Measurements from ENCODE around the gene MIXL1. TPM values are rescaled to one million over a fixed set of nuclear protein-coding genes. Genes with fewer than 3 reads are reported as not detected.

MIXL1 gene
- total RNA-seq, 6 experiments from 2014 or later: 0.14 TPM; not detected in 5

DNA sequence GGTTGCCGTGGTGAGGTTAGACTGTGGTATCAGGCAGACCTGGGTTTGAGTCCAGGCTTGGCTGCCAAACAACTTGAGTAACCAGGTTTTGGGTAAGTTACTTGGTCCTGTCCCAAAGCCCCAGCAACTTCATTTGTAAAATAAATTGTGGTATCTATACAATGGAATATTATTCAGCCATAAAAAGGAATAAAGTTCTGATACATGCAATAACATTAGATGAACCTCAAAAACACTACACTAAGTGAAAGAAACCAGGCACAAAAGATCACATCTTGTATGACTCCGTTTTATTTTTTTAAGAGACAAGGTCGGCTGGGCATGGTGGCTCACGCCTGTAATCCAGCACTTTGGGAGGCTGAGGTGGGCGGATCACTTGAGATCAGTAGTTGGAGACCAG is 16.4 kb upstream of the MIXL1 start:
- TF ChIP-seq CTCF (IDR thresholded peaks at IDR 0.05): no peak
- no peaks in the 10 kb centered on the region for H3K36me3 Mint-ChIP-seq (ENCODE audit: low read depth)
- no peaks in the 10 kb centered on the region for H3K9me3 Mint-ChIP-seq
- H3K4me1 Mint-ChIP-seq (ENCODE audit: low read depth): no peaks in the 10 kb centered on the region
- H3K4me3 Mint-ChIP-seq: no peak overlapping the region
- no peak overlapping the region for H3K27ac Mint-ChIP-seq
- DNase-seq: no peak
- peaks cover 19% of the 10 kb centered on the region for H3K27me3 Mint-ChIP-seq (ENCODE audit: insufficient read depth)

DNA sequence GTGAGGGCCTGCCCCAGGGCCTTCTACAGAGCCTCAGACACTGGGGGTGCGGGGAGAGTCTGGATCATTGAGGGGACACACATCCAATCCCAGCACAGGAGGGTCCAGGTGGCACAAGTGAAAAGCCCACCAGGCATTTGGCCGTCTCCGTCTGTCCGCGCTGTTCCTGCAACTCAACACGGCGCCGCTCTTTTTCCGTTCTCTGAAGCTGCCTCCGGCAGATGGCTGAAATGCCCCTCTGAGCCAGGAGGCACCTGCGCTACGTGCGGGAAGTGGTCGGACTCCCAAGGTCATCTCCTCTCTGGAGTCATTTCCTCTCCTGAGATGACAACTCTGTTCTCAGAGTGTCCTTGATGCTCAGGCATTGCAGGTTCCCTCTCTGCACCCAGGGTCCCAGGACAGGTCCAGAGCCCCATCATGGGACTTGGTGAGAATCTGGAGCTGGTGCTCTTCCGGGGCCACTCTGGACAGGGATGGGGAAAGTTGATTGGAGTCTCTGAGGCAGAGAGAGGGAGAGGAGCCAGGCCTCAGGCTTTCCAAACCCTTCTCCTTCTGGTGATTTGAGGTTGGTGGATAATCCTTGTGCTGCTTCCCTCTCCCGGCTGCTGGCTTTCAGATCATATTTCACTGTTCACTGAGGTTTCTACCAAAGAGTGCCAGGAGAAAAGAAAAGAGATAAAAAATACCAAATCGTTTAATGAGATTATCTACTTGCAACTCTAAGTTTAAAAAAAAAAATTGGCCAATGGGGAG is 14.0 kb upstream of the MIXL1 start:
- Mint-ChIP-seq H3K36me3 (ENCODE audit: low read depth) (no peaks in the 10 kb centered on the region), H3K27me3 (ENCODE audit: insufficient read depth) (peaks cover 19% of the 10 kb centered on the region), H3K9me3 (no peaks in the 10 kb centered on the region), H3K4me1 (ENCODE audit: low read depth) (no peaks in the 10 kb centered on the region), H3K4me3 (no peak overlapping the region), H3K27ac (no peak overlapping the region)
- DNase-seq: no peak
- TF ChIP-seq CTCF (IDR thresholded peaks at IDR 0.05): no peak

- no peak for DNase-seq
- Mint-ChIP-seq H3K27me3 (ENCODE audit: insufficient read depth) (peaks cover 20% of the 10 kb centered on the region), H3K36me3 (ENCODE audit: low read depth) (no peaks in the 10 kb centered on the region), H3K4me1 (ENCODE audit: low read depth) (no peaks in the 10 kb centered on the region; the same call in 1 of the 2 replicates), H3K9me3 (no peaks in the 10 kb centered on the region), H3K4me3 (no peak overlapping the region), H3K27ac (no peak overlapping the region)
- no peak for TF ChIP-seq CTCF (IDR thresholded peaks at IDR 0.05)
Measured at GRCh38 chr1:226210571-226211176, 12.8 kb upstream of the MIXL1 start.

DNA sequence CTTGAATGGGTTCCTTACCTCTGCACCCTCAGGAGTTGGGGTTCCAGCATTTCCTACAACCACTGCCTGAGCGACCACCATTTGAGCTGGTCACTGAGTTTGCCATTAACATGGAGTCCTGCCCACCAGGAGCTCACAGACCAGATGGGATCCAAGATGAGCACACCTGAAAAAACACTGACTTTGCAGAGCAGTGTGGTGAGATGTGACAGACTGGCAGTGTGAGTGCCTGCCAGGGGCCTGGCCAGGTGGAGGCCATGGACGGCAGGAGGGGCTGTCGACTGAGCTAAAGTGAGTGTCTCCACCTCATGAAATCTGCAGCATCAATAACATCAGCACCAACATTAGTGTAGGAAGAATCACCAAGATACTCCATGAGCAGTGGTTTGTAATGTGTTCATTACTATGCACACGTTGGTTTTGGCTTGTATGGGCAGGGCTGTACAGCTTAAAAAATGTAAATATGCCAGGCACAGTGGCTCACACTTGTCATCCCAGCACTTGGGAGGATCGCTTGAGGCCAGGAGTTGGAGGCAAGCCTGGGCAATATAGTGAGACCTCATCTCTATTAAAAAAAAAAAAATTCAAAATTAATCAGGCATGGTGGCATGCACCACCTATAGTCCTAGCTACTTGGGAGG is 12.2 kb upstream of the MIXL1 start:
- H3K4me3 Mint-ChIP-seq: no peak overlapping the region
- no peak overlapping the region for H3K27ac Mint-ChIP-seq
- H3K36me3 Mint-ChIP-seq (ENCODE audit: low read depth): no peaks in the 10 kb centered on the region
- H3K4me1 Mint-ChIP-seq (ENCODE audit: low read depth): no peaks in the 10 kb centered on the region; the same call in 1 of the 2 replicates
- no peaks in the 10 kb centered on the region for H3K9me3 Mint-ChIP-seq
- peaks cover 20% of the 10 kb centered on the region for H3K27me3 Mint-ChIP-seq (ENCODE audit: insufficient read depth)
- no peak for TF ChIP-seq CTCF (IDR thresholded peaks at IDR 0.05)
- no peak for DNase-seq

DNA sequence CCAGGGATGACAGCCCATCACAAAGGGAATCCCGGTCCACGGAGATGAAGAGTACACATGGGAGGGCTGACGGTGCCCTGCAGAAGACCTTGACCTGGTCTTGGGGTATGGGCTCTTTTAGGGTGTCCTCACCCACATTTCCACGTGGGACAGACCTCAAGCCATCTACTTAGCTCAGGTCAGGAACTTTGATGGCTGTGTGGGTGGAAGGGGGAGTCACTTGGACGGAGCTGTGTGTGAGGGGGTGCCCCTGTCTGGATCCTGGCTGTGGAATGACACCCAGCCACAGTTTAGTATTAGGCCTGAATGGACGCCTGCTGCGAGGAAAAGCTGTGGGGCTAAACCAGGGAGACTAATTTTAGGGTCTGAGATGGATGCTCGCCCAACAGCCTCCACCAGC is 10.9 kb upstream of the MIXL1 start:
- TF ChIP-seq CTCF (IDR thresholded peaks at IDR 0.05): no peak
- Mint-ChIP-seq H3K4me3 (no peak overlapping the region), H3K36me3 (ENCODE audit: low read depth) (no peaks in the 10 kb centered on the region), H3K9me3 (no peaks in the 10 kb centered on the region), H3K27me3 (ENCODE audit: insufficient read depth) (peaks cover 20% of the 10 kb centered on the region), H3K27ac (no peak overlapping the region), H3K4me1 (ENCODE audit: low read depth) (peaks cover 5% of the 10 kb centered on the region; the same call in 1 of the 2 replicates)
- no peak for DNase-seq

All from HFFc6 (cell line).